NCI-H82 treated with DMSO at 0.1 percent for 48 hours (cell line): ENCODE results near the gene SPECC1L.
A peak's percentile ranks its signal among the peaks of the same experiment; 100 is the strongest.

Experiments
- DNase-seq: peaks from one replicate; lab custom pipeline; 2025; ENCODE audit not compliant: unreplicated experiment; lab: John Stamatoyannopoulos, UW

SPECC1L gene

DNA sequence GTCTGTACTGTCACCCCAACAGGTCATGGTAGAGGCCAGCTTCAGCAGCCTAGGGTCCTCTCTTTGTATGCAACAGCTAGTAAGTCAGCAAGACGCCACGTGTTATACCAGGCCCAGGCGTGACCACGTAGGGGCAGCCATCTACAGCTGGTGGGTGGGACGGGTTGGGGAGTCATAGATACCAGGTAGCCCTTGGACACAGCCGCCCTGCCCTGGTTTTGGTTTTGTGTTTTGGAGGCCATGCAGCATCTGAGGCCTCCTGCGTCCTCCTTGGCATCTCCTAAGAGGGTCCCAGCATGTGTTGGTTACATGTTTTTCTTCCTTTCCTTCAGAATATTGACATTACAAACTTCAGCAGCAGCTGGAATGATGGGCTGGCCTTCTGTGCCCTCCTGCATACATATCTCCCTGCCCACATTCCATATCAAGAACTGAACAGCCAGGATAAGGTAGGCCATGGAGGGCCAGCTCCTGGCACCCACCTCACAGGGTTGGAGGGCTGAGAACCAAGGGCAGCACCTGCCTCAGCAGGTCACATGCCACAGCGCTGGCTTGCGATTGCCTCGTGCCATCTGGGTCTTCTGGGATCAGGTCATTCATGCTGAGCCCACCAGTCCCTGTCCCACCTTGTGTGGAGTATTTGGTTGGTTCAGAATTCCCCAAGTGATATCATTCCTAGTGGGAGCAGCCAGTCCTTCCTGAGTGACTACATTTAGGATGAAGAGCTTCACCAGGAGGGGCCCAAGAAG is 140.8 kb downstream of the SPECC1L start:
- no peak for DNase-seq

DNA sequence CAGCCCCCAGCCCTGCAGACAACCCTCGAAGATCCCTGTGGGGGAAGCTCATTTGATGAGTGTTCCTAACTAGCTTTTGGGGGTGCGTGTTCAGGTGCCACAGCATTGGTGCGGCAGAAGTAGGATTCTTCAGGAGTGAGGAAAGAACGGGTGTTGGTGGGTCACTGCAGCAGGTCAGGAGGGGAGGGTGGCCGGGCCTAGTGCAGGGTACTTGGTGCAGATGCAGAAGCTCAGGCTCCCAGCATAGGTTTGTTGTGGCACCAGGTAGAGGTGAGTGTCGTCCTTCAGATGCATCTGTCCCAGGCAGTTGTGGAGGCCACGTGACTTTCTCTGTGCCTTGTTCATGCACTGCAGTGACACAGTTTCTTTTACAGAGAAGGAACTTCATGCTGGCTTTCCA is 141.6 kb downstream of the SPECC1L start:
- DNase-seq, result no peak

DNA sequence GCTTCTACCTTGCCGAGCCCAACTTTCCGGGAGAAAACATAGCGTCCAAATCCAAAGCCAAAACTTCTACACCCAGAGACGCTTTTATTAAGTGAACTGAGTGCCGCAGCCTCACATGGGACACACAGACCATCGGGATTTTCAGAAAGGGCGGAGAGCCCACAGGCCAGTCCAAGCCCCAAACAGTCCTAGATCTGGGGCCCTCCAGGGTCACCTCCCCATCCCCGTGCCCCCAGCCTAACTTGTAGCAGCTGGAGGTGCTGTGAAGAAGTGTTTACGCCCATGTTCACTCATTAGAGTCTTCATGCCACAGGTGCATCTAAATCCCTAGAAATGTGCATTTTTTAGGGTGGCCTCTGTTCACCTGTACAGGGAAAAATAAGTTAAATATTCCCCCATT is 142.6 kb downstream of the SPECC1L start:
- DNase-seq, result no peak

DNA sequence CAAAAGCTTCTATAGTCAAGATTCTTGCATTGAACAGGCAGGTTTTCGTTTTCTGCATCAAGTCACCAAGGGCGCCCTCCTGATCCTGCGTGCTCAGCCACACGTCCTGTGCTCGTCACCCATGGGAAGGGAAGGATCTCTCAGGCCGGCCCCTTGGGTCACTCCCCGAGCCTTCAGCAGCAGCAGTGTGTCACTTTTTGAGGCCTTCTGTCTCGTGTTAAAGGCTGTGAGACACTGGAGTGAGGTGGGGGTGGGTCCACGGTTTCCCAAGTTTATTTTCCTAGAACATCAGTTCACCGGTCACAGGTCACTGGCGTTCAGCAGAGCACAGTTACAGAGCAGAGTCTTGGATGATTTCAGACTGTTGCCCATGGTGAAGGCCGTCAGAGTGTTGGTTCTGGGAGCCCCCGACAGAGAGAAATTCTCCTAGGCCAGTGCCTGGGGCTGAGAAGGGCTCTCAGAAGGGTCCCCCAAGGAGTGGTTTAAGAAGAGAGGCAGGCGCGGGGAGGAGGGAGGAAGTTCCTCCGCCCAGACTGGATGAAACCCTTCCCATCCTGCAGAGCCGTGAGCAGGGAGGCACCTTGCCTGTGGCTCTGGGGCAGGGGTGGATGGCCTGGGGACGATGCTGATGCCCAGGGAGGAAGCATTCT is 143.2 kb downstream of the SPECC1L start:
- no peak for DNase-seq

DNA sequence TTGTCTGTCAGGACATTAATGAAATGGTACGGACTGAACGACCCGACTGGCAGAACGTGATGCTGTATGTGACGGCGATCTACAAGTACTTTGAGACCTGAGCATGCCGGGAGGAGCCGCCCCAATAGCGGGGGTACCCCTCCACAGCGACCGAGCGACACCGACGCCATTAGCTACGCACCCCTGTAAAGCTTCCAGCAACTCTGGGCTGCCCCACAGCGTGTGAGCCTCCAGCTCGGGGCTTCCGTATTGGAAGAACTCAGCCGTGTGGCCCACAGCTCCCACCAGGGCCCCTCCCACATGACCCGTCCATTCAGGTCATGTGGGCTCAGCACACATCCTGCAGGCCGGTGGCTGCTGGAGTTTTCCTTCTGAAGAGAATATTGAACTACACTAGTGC is 143.9 kb downstream of the SPECC1L start:
- DNase-seq, result no peak

DNA sequence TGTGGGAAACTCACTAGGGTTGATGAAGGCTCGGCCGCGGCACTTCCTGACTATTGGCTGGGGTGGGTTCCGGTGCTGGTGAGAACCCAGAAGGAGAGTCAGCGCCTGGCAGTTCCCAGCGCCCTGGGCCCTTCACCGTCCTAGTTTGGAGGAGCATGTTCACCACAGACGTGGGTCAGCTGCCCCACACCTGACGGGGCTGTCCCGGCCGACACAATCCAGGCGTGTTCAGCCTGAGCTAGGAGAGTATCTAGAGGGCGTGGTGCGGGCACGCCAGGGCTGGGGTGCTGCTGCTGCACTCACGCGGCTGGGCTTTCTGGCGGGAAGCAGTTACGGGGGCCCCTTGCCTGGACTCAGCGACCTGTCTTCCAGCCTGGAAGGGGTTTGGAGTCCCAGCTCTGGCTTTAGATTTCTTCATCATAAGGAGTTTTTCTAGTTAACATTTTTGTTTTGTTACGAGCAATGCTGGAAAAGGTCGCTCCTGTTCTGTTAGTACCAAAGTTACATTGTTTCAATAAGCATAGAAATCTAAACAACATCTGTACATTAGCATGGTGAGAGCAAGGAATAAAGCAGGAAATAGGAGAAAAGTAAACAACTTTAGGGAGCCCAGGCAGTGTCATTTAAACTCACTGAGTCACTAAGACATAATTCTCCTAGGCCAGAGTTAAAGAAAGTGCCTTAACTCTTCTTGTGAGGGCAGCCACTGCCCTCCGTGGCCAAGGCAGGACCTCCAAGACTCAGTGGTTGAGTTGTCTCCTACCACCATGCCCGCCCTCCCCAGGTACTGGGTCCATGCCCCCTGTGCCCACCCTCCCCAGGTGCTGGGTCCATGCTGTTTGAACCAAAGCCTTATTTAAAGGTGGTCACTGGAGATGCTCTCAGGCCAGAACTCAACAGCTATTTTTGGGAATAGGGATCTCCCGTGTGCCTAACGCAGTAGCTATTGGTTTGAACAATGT is 144.6 kb downstream of the SPECC1L start:
- no peak for DNase-seq

DNA sequence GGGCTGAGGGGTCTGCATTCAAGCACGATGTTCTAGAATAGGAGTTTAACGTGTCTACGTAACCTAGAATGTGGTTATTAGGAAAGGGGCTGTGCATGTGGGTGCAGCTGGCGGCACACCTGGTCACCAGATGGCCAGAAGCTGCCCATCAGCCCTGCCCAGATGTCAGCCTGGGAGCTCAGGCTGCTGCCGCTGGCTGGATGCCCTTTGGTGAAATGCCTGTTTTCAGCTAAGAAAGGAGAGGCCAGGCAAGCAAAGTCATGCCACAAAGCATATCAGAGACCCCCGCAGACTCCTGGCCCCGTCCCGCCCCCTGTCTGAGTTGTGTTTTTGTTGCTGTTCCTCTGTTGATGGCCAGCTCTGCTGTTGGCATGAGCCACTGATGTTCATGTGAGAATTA is 145.5 kb downstream of the SPECC1L start:
- no peak for DNase-seq

DNA sequence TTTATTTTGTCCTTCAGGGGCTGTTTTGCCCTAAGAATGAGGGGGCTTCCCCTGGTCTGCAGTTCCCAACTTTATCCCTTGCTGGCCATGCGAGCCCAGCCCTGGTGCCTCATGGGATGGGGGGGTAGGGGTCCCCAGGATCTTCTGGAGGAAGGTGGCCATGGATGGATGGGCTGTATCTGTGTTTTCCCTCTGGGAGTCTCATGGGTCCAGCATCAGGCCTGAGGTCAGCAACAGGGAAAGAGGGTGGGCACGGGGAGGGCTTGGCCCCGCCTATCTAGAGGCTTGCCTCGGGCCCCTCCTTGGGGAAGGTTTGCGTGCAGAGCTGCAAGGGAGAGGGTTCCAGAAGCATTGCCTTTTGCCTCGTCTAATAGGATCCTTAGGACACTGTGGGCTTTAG is 146.0 kb downstream of the SPECC1L start:
- no peak for DNase-seq

DNA sequence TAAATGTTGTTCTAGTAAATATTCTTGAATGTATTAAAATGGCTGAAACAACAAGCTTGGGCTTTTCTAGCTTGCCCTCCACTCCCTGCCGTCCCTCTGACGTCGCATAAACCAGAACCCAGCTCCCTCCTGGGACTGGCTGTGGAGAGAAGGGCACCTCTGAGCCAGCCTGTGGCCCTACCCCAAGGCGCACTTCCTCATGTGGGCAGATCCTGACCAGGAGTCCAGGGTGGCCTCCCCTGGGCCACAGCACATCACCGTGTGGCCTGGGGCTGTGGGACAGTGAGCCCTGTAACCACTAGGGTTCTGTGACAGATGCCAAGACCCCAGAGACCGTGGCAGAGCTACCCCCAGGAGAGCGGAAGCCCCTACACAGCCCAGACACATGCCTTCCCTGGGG is 146.6 kb downstream of the SPECC1L start:
- DNase-seq, result no peak

DNA sequence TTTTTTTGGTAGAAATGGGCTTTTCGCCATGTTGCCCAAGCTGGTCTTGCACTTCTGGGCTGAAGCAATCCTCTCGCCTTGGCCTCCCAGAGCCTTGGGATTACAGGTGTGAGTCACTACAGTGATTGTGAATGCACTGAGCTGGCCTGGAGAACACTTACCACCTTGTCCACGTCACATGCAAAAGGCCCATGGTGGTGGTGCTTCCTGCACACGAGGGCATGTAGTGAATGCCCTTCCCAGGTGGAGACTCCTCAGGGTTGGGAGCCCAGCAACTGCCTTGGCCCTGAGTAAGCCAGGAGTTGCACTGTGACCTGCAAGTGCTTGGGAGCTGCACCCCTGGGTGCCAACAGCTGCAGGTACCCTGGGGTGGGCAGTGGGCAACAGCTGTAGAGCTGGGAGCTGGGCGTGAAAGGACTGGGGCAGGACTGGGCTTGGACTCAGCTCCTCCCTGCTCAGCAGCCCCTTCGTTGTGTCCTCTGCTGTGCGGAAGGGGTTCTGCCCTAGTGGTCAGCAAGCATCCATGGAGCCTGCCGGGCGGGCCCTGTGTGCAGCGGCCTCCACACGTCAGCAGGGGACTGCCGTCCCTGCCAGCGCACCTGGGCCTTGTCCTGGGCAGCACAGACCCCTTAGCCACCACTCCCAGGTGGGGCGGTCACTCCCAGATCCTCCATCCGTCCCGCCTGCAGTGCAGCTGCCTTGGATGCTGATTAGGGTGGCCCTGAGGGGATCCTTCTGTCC is 147.4 kb downstream of the SPECC1L start:
- no peak for DNase-seq

DNA sequence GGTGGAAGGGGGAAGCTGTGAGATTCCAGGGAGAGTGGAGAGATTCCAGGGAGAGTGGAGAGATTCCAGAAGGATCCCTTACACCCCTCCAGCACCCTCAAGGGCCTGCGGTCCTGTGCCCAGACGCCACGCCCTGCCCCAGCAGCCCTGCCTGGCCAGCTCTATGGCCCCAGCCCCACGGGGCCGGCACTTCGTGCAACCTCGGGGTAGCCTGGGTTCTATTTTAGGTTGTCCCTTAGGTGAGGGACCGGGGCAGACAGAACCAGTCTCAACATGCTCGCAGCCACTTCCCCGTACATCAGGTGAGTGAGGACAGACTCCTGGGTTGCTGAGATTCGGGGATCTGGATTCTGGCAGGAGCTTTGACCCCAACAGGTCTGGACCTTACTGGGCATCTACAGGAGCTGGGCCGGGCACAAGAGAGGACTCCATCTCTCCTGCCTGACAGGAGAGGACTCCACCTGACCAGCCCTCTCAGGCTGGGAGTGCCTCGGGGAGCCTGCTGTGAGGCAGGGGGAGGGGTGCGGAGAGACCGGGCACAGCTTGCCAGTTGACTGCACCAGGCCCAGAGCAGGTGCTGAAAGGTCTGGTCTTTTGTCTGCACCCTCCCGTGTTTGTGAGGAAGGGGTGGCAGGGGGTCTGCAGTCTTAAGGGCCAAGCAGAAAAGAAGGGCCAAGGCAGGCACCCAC is 148.3 kb downstream of the SPECC1L start:
- no peak for DNase-seq

DNA sequence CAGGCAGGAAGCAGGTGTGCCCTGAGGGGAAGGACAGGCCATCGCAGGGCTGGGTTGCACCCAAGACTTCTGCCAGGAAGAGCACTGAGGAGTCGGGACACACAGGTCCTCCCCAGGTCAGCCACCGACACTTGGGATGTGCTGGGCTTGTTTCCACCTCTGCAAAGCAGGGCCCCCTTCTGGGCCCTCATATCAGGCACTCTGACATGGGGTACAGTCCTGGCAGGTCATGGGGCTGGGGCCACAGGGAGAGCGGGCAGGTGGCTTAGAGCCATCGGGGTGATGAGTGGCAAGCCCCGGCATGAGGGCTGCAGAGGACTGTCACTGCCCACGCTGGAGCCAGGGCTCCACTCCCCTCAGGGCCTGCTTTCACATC is 148.8 kb downstream of the SPECC1L start:
- DNase-seq, result no peak

DNA sequence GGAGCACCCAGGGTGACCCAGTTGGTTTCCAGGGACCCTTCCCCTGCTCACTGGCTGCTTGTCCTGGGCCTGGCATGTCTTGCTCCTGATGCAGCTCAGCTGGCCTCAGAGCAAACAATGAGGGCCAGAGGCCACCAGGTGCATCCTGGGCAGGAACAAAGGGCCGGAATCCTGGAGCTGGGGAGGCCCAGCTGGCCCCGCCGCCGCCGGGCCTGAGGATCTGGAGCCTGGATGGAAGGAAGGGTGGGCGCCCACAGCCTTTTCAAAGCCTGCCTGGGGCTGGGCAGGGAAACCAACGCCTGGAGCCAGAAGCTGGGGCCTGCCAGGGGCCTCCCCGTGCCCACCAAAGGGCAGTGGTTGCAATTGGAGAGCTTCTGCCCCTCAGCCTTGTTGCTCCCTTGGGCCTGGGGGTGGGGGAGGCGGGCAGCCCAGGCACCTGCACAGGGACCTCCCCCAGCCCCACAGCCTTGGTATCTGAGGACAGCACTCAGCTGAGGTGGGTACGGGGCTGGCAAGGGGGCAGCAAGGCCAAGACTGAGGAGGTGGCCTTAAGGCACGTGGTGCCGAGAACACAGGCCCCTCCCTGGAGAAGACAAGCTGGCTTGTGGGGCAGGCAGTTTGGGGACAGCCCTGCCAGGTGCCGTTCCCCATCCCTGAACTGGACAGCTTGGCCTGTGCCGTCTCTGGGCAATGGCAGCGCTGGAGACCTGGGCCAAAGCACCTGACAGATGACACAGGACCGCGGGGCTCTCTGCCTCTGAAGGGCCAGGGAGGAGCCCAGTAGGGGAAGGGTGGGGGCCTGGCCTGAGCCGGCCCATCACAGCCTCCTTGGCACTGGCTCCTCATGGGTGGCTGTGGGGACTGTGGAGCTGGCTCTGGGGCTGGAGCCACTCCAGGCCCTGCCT is 149.7 kb downstream of the SPECC1L start:
- no peak for DNase-seq

DNA sequence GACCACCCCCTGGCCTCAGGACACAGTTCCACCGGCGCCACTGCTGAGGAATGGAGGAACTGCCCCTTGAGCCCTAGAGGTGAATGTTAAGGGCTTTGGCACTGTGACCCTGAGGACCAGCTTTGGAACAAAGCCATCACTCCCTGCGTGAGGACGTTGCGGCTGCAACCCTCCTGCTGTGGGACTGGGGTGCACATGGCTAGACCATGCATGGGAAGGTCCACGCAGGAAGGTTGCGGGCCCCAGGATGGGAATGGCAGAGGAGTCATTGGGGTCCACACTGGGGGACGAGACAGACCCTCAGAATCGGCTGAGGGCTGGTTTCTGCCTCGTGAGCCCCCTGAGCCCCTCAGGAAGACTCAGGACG is 150.3 kb downstream of the SPECC1L start:
- no peak for DNase-seq

DNA sequence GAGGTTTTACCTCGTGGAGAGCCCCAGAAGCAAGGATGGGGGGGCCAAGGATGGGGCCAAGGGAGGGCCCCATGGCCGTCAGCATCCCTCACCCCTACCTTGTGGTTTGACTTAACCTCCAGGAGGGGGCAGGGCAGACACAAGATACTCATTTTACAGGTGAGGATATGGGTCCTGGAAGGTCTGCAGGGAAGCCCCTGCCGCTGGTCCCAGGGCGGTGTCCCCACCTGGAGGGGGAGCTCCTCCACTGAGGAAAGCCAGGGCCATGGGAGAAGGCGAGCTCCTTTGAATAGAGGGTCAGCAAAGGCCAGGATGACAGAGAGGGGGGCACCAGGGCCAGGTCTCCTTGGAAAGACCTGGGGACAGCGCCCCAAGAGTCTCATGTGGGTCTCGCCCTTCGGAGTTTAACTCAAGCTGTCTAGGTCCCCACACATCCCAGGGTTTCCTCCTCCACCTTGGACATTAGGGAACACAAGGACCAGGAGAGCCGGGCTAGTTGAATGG is 150.8 kb downstream of the SPECC1L start:
- DNase-seq, result peak; percentile 7

DNA sequence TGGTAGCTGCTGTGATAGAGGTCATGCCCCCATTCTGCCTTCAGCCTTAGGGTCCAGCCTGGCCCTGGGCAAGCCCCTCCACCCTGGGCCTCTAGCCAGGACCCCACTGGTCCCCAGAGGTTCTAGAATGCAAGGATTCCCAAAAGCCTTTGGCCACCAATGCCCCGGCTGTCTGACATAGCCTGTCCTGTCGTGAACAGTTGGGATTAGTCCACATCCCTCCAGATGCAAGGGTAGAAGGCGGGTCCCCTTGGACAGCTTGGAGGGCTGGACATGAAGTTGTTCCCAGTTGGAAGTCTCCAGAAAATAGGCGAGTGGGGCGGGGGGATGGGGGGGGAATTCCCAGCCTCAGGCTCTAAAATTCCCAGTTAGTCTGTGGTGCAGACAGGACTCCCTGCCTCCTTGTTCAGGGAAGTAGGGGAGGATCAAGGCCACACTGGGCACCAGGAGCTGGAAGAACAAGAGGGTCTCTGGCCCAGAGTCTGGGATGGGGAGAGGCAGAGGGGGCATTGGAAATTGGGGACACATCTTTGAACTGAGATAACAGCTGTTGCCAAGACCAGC is 151.6 kb downstream of the SPECC1L start:
- no peak for DNase-seq

DNA sequence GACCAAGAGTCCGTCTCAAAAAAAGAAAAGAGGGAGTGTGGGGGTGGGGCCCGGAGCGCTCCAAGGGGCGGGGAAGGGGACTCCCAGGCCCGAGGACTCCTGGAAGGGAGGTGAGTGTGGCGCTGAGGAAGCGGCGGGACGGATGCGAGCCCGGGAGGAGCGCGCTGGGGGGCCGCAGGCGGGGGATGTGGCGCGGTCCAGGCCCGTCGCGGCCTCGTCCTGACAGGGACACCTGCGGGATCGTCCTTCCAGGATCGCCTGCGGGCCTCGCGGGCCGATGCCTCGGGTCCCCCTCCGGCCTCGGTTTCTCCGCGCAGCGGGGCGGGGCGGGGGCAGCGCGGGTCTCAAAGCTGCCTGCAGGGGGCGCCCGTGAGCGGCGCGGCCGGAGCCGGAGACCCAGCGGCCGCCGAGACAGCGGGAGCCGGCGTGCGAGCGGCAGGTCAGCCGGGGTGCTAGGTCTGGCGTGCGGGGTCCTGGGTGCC is 152.9 kb downstream of the SPECC1L start:
- DNase-seq, result no peak

DNA sequence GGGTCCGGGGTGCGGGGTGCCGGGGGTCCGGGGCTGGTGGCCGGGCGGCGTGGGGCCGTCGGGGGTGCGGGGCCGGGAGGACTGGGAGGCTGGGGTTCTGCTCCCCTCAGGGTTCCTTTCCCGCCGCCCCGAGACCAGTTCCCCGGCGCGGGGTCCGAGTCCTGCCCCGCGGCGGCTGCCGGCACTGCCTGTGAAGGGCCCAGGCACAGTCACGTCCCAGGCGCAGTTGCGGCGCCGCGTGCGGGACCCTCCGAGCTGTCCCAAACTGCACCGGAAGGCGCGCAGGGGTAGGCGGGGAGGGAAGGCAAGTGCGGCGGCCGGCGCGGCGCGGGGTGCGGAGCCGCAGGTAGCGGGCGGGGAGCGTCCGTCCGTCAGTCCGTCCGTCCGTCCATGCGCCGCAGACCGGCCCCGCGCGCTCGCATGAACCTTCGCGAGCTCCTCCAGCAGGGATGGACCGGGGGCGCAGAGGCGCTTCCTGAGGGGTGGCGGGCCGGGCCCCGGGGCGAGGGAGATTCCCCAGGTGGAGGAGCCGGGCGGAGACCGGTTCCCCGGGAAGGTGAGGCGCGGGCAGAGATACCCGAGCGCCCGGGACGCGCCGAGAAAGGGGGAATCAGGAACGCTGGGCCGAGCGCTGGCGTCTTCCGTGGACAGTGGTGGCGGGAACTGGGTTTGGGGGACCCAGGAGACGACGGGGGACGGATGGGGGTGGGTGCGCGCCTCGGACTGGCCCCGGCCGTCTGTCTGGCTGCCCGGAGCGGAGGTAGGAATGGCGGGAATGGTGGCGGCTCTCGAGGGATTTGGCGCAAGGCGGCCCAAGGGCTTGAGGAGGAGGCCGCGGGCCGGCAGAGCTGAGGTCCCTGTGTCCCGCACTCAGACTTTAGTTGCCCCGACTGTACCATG is 153.6 kb downstream of the SPECC1L start:
- DNase-seq, result no peak
